ENCODE data around the gene UBE2E2.

Gene UBE2E2

DNA sequence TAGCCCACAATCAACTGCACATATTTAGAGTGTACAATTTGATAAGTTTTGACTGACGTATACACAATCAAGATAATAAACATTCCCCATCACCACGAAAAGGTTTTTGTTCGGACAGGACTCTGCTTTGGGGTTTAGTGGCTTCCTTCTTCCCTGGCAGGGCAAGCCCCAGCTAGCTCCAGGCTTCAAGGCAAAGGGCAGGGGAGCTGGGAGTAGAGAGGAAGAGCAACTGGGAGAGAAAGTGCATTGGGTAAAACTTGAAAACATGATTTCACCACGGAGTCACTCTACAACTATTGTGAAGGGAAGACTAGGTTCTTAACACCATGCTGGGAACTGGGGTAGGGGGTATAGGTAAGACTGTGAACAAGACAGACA, 417.5 kb downstream of the UBE2E2 start:
- no peak for DNase-seq (ENCODE audit: low spot score)

DNA sequence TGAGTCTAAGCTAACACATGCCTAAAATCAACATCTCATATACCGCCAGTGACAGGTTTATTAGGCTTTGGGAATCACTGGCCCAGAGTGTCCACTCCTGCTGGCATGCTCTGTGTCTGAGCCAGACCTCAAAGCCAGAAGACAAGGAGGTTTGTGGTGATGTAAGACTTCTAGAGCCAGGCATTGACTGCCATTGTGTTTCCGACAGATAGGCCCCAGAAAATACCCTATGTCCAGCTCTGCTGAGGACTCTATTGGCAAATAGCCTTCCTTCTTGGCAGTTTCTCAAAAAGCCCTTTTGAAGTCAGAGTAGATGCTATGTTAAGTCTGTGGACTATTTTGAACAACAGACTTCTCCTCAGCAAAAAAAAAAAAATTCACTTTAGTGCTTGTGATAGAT, 420.7 kb downstream of the UBE2E2 start:
- DNase-seq (ENCODE audit: low spot score) = no peak

DNA sequence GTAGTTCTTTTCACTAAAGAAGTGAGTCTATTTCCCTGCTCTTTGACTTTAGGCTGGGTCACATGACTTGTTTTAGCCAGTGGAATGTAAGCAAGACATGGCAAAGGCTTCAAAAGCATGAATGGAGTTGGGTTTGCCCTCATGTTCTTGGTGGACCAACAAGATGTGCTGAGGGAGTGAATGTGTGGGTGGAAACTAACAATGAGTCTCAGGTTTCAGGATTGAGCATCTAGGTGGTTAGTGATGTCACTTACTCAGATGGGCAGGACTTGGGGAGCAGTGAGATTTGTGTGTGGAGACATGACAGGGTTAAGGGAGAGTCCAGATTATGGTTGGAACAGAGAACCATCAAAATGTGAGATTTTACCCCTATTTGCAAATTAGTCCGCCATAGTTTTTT, 421.2 kb downstream of the UBE2E2 start:
- no peak for DNase-seq (ENCODE audit: low spot score)

DNA sequence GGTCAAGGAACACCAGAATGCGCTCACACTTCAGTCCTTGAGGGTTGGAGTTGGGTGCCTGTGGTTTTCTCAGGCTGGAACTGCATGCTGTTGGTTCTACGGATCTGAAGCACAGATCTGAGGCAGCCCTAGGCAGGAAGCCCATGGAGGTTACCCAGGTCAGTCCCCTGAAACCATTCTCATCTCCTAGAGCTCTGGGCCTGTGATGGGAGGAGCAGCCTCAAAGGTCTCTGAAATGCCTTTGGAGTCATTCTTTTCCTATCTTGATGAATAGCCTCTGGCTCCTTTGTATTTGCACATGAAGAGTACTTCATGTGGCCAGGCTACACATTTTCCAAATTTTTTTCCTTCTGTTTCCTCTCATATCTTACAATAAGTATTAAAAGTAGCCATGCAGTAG, 423.3 kb downstream of the UBE2E2 start:
- no peak for DNase-seq (ENCODE audit: low spot score)

DNA sequence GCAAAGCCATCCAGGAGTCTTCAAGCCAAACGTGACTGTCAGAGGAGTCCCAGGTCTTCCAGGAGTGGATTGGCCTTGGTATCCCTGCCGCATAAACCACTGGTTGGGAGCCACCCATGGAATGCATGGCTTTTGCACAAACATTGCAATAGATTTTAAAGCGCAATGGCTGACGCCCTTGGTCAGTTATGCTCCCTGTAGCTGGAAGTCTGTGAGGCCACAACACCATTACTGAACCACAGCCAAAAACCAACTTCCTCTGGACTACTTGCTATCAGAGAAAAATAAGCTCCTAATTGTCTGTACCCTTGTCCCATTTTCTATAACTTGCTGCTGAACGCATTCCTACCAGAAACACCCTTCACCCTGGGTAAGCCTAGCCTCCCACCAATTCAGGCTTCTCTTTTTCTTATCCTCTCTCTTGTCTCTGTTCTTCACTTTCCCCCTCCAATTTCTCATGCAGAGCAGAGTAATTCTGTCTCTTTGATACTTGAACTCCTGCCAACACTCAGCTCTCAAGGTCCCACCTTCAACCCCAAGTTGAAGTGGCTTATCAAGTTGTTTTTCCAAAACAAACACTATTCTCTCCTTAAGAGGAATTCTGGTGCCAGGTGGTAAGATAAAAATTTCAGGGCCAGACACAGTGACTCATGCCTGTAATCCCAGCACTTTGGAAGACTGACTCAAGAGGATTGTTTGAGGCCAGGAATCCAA, 426.2 kb downstream of the UBE2E2 start:
- no peak for DNase-seq (ENCODE audit: low spot score)

DNA sequence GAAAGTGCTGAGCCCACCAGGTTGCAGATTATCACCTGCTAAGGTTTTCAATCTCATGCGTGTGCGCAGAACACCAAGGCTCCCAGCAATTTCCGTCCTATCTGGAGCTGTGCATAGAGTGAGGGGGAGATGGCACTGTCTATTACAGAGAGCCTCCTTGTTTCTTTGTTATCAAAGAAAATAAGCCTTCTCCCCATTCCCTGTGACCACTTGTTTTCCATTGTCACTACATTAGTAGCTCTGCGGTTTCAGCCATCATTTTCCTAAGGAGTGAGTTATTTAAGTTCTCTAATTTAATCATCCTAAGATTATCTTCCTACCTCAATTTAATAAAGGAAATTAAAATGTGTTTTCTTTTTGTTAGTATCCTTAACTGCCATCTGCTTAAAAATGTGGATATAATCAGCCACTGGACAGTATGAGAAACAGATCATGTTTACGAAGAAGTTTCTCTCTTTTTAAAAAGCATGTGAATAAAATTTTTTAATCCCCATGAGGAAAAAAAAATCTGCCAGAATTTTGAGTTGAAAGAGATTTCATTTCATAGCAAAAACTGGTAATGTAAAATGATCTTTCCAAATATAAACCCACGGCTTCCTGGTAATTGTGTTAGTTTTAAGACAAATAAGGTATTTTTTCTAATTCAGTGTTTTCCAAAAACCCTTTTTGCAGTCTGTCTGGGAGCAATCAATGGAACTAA, 430.3 kb downstream of the UBE2E2 start:
- DNase-seq (ENCODE audit: low spot score) = no peak

DNA sequence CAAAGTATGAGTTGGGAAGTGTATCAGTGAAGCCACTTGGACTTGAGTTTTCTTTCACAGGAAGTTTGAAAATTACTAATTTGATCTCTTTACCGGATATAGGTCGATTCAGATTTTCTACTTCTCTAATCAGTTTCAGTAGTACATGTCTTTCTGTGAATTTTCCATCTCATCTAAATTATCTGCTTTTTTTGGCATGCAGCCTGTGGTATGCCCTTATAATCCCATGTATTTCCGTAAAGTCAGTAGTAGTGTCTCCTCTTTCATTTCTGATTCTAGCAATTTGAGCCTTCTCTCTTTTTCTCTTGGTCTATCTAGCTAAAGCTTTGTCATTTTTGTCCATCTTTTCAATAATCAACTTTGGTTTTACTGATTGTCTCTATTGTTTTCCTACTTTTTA, 434.2 kb downstream of the UBE2E2 start:
- no peak for DNase-seq (ENCODE audit: low spot score)

DNA sequence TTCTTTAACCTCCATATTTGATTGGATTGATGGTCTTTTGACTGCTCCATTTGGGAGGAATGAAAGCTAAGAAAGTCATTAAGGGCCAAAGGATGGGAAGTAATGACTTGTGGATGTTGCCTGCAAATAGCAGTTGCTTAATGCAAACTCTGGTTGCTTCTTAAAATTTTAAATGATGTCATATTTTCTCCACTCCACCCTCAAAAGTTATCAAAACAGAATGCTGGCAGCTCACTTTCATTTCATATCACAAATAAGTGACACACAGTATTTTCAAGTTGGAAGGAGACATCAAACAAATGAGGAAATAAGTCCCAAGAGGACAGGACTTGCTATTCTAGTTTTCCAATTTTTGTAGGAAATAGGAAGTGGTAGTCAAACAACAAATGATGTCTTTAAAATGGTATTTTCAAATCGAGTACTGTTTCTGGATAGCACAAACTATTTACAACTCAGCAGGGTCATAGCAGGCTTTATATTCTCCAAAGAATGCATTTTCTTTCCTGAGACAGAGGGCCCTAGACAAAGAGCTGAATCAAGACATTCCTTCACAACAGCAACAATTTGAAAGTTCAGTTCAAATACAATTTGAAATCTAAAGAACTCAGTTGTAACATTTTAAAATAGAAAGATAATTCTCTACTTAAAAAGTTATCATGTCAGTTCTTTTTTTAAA, 437.5 kb downstream of the UBE2E2 start:
- no peak for DNase-seq (ENCODE audit: low spot score)
